ENCODE results near the gene DCLK1. TPM values are rescaled to one million over a fixed set of nuclear protein-coding genes. Genes with fewer than 3 reads are reported as not detected.
A peak's percentile ranks its signal among the peaks of the same experiment; 100 is the strongest.

Gene DCLK1
- polyA plus RNA-seq, 12 donors: 75.7 to 114 (median 97.8) TPM; not detected in 1

DNA sequence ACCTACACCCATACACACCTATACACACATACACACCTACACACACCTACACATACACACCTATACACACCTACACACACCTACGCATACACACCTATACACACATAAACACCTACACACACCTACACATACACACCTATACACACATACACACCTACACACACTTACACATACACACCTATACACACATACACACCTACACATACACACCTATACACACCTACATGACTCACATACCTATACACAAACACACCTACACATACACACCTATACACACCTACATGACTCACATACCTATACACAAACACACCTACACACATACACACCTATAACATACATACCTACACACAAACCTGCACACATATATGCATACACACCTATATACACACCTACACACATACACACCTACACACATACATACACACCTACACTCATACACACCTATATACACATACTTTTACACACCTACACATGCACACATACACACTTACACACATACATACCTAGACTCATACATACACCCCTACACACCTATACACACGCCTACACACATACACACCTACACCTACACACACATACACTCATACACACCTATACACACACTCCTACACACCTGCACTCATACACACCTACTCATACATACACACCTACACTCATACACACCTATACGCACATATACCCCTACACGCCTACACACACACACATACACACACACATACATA is 368.0 kb downstream of the DCLK1 start:
- no peak for DNase-seq

- DNase-seq: no peak
Measured at GRCh38 chr13:35761440-35762252, 369.5 kb downstream of the DCLK1 start.

DNA sequence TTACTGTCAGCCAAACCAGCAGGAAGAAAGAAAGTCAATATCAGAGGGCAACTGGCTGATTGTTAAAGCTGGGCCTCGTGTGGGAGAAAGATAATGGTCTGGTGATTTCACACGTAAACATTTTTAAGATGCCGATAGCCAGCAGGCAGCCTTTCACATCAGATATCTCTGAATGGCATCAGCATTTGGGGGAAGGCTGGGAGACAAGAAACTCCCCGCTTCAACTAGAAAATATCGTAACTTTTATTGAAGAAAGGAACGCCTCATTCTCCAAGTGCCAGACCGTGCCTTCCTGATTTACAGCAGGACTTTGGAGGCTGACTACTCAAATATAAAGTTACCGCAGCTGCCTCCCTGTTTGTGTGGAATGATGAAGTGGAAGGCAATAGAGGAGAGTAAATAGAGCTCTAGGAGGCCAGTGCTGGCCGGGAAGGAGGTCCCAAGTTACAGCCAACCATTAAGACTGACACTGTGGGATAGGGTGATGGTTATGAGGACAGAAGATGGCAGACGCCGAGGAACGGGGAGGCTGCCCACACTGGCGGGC is 370.4 kb downstream of the DCLK1 start:
- DNase-seq: no peak

GRCh38 chr13:35747594-35747993 is 383.6 kb downstream of the DCLK1 start:
- DNase-seq: no peak

- DNase-seq: no peak
Measured at GRCh38 chr13:35744566-35745178, 386.5 kb downstream of the DCLK1 start.

- no peak for DNase-seq
Measured at GRCh38 chr13:35744144-35744543, 387.0 kb downstream of the DCLK1 start.

GRCh38 chr13:35743165-35743564 is 388.0 kb downstream of the DCLK1 start:
- DNase-seq: no peak

DNA sequence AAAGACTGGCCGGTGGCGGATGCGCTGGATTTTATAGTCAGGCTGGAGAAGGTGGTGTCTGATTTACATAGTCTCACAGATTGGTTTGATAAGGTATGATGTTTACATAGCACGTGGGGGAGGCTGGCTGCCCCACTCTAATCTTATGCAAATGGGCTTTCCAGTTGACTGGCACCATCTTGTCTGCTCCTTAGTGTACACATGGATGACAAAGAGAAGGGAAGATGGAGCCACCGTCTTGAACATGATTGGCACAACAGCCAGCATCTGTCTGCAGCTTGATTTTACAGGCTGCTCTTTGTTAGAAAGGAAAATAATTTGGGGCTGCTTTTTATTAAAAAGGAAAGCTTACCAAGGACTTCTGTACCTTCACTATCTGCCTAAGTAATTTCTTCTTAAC is 389.5 kb downstream of the DCLK1 start:
- DNase-seq: no peak

DNA sequence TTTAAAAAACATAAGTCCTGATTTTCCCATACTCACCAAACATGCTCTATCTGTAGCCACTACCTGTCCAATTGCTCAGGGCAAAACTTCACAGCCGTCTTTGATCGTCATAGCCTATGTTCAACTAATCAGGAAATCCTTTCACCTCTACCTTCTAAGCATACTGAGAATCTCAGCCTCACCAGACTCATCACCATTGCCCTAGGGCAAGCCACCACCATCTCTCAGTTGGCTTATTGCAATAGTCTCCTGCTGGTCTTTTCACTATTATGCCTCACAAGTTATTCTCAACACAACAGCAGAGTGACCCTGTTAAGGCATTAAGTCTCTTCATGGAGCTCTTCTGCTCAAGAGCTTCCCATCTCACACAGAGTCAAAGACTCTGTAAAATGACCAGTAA is 394.3 kb downstream of the DCLK1 start:
- DNase-seq: no peak

GRCh38 chr13:35733827-35734226 is 397.4 kb downstream of the DCLK1 start:
- peak; percentile 71 for DNase-seq

DNA sequence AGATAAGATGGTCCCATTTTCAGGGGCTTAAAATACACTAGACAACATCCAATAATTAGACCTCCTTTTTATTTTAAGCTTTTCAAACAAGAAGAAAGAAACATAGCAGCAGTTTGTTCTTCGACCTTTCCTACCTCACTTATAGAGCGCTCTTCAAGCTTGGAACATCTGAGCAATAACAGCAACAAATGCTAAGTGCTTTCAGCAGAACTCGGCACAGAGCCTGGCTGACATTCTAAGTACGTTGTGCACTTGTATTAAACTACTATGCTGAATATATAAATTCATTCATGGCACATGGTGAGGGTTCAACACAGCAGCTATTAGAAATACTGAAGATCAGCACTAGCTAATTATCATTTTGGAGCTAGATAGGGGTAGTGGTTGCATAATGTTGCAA is 398.6 kb downstream of the DCLK1 start:
- DNase-seq: peak; percentile 70

- no peak for DNase-seq
Measured at GRCh38 chr13:35731471-35731870, 399.7 kb downstream of the DCLK1 start.

DNA sequence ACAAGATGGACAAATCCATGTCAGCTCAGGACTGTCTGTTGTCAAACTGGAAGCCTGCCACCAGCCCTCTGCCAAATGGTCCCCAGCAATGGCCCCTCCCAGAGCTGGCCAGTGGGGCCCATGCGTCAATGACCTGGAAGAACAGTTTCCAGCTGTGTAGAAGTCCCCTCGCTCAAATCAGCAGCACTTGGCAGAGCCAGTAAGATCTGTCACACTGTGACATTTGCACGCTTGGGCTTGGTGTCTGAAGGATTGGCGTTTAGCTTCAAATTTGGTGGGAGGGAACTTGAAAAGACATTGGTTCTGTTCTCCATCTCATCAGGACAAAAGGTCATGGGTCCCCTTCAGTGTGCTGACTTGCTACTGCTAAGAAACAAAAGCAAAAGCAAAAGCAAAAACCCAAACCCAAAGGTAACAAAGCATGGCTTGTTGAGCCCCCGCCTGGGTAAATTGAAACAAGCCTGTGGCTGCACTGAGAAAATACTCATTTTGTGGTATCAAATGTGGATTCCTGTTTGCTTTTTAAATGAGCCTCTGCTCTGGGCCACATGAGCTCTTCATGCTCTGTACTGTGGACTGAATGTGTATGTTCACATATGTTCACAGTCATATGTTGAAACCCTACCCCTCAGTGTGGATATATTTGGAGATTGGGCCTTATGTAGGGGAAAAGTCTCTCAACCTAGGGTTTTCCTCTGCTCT is 401.1 kb downstream of the DCLK1 start:
- DNase-seq: peak; percentile 49

GRCh38 chr13:35727881-35728280 is 403.3 kb downstream of the DCLK1 start:
- no peak for DNase-seq

DNA sequence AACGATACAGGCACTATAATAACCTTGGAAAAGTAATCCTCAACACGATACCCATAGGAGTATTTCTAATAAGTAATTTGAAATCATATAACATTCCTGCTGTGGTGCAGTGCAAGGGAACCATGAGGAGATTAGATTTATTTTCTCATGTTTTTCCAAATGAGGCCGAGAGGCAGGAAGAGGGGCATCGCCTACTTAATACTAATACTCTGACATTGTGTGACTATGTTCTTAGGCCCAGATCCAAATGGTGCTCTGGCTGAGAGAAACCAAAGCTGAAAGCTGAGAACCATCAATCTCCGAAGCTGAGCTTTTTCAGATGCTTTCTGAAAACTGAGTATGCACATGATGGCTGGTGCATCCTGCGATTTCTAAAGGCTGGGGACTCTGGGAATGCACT is 406.7 kb downstream of the DCLK1 start:
- DNase-seq: peak; percentile 37

DNA sequence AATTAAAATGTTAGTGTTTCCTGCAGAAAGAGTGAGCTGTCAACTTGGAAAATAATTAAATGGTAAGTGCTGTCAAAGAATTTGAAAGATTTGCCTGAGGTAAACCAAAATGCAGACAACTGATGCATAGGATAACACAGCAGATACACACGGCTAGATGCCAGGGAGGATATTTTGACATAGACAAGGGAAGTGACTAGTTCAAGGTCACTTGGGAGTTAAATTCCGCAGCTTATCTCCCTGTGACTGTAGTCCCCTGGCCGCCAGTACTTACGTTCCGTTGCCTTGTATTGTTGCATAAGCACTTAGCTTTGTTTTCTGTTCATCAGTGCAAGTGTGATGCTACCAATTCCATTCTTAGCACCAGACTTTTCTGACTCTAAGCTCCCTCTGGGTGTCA is 407.4 kb downstream of the DCLK1 start:
- DNase-seq: no peak

DNA sequence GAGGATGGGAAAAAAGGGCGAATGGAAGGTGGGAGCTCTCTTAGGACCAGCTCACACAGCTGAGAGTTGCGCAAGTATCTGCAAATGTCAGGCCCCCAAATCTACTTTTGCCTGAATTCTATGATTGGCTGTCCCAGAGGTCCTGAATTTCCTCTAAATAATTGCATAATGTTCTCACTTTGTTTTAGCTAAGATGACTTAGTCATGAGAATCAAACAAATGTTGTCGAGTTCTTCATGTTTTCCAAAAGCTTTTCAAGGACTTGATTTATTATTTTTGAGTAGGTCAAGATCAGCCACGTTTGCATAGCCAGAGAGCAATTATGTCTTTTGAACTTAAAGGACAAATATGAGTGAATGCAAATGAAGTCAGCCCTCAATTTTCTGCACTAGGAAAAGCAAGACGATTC is 408.1 kb downstream of the DCLK1 start:
- DNase-seq: peak; percentile 67

DNA sequence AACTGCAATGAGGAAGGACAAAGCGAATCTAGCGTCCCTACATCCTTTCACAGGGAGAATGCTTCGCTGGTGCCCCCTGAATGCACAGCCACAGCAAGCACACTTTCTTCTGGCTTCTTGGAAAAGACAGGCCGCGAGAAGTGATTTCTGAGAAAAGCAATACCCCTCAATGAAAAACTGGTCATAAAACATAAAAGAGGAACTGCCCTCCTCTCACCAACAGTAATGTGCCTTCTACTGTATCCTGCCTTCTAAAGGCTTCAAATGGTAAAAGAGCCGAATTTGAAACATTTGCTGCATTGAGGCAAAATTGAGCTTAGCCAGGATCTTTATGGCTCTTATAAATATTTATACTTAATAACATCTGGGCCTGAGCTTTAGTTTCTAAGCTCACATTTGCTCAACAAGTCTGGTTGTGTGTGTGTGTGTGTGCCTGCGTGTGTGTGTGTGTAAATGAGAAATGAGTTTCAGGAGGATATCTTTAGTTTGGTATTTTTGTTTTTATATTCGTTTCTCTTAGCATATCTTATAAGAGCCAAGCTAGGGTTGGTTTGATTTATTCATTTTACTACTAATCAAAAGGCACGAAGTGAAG is 408.6 kb downstream of the DCLK1 start:
- no peak for DNase-seq

- DNase-seq: peak; percentile 44
Measured at GRCh38 chr13:35720690-35721554, 410.3 kb downstream of the DCLK1 start.

DNA sequence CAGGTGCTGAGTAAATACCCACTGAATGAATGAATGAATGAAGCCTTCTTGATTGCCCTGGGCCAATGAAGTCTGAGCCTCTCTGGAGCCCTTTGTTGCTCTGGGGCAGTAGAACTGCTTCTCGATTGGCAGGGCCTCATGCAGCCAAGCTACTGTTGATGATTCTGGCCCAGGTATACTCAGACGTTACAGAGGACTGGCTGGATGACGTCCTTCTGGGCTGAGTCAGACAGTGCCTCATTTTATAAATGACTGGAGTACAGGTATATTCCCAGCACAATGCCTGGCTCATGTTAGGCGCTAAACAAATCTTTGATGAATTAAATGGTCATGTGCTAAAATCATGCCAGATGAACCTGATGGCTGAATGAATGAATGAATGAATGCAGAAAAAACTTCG is 410.9 kb downstream of the DCLK1 start:
- no peak for DNase-seq
